HepG2 (cell line): ENCODE results near the gene HCFC1R1. TPM values are rescaled to one million over a fixed set of nuclear protein-coding genes. Genes with fewer than 3 reads are reported as not detected.

Source experiments
- AKAP8 ChIP-seq: sonication (generic); formaldehyde crosslinking; IDR thresholded peaks from 2 replicates; pipeline ENCODE4 v1.5.1; 2020; ENCODE audit warnings: mild to moderate bottlenecking, missing genetic modification reagents
- ARID2 ChIP-seq: sonication (generic); formaldehyde crosslinking; IDR thresholded peaks from 2 replicates; pipeline ENCODE4 v1.8.1; 2022; ENCODE audit warnings: mild to moderate bottlenecking, missing genetic modification reagents, borderline replicate concordance
- DR1 ChIP-seq: sonication (generic); formaldehyde crosslinking; IDR thresholded peaks from 2 replicates; pipeline ENCODE4 v1.8.0; 2021; ENCODE audit warnings: mild to moderate bottlenecking, missing genetic modification reagents, inconsistent platforms
- FOSL2 ChIP-seq: sonication (generic); formaldehyde crosslinking; IDR thresholded peaks from 2 replicates; pipeline ENCODE4 v1.4.0; 2020; ENCODE audit warnings: missing genetic modification reagents
- IRF2 ChIP-seq: IDR thresholded peaks from 2 replicates; pipeline ENCODE4 v1.6.1; 2018; ENCODE audit warnings: missing genetic modification reagents, missing compliant biosample characterization
- MIXL1 ChIP-seq: IDR thresholded peaks from 2 replicates; pipeline ENCODE4 v1.6.1; 2016
- REL ChIP-seq: sonication (generic); formaldehyde crosslinking; conservative IDR thresholded peaks from 2 replicates; pipeline ENCODE4 v1.8.0; 2022; ENCODE audit warnings: mild to moderate bottlenecking, missing genetic modification reagents, moderate library complexity
- ZC3H4 ChIP-seq: sonication (generic); formaldehyde crosslinking; IDR thresholded peaks from 2 replicates; pipeline ENCODE4 v1.4.0; 2020; ENCODE audit warnings: missing genetic modification reagents, borderline replicate concordance
- ZFX ChIP-seq: sonication (generic); formaldehyde crosslinking; IDR thresholded peaks from 2 replicates; pipeline ENCODE4 v1.4.0; 2020; ENCODE audit warnings: mild to moderate bottlenecking, low read depth, missing genetic modification reagents, moderate library complexity
- ZNF121 ChIP-seq: sonication (generic); formaldehyde crosslinking; IDR thresholded peaks from 2 replicates; pipeline ENCODE4 v1.5.0; 2020; ENCODE audit warnings: mild to moderate bottlenecking, missing genetic modification reagents
- ZNF44 ChIP-seq: sonication (generic); formaldehyde crosslinking; IDR thresholded peaks from 2 replicates; pipeline ENCODE4 v1.5.1; 2020; ENCODE audit warnings: mild to moderate bottlenecking, missing genetic modification reagents
- ZSCAN29 ChIP-seq: sonication (generic); formaldehyde crosslinking; conservative IDR thresholded peaks from 2 replicates; pipeline ENCODE4 v1.4.0; 2020; ENCODE audit warnings: mild to moderate bottlenecking, missing genetic modification reagents
- polyA plus RNA-seq, 8 experiments: library from polyadenylated mRNA; depleted of rRNA in 3 of 8; stranded (reverse) in 7 of 8; unstranded in 1 of 8; fragments of >200 nt; fragmentation: Illumina TruSeq in 4 of 8; extraction: Trizol in 4 of 8; gene quantifications; 2 replicates each; pipeline versions ENCODE4 v1.2.1 to v1.2.3, GENCODE V29; 2011 to 2016; ENCODE audit warnings: low read depth in 4 of 8, missing spikeins in 1 of 8, mixed read lengths in 1 of 8; ENCODE audit not compliant: insufficient read depth in 1 of 8
- total RNA-seq, 5 experiments: library from RNA; depleted of rRNA; stranded (reverse); fragments of >200 nt; fragmentation: Illumina TruSeq; extraction: Trizol; gene quantifications; 2 replicates each; pipeline ENCODE4 v1.2.3, GENCODE V29; 2016; ENCODE audit warnings: low read depth in 1 of 5
- TF ChIP-seq, protein P1 (sequence below): sonication (generic); formaldehyde crosslinking; IDR thresholded peaks from 2 replicates; pipeline ENCODE4 v1.9.0; 2022; ENCODE audit warnings: low read depth, missing genetic modification reagents
- TF ChIP-seq, protein P2 (sequence below): sonication (generic); formaldehyde crosslinking; IDR thresholded peaks from 2 replicates; pipeline ENCODE4 v1.5.1; 2020; ENCODE audit warnings: mild to moderate bottlenecking, missing genetic modification reagents, moderate library complexity
- TF ChIP-seq, protein P3 (sequence below): sonication (generic); formaldehyde crosslinking; IDR thresholded peaks from 2 replicates; pipeline ENCODE4 v1.8.1; 2023; ENCODE audit warnings: mild to moderate bottlenecking, moderate library complexity, missing genetic modification reagents
- TF ChIP-seq, protein P4 (sequence below): sonication (generic); formaldehyde crosslinking; IDR thresholded peaks from 2 replicates; pipeline ENCODE4 v1.5.1; 2020; ENCODE audit warnings: mild to moderate bottlenecking, missing genetic modification reagents
- TF ChIP-seq, protein P5 (sequence below): IDR thresholded peaks from 2 replicates; pipeline ENCODE4 v1.6.1; 2016; ENCODE audit warnings: mild to moderate bottlenecking

The HCFC1R1 gene
- total and polyA plus RNA-seq, 2 of the 13 experiments (the other 11 are each of a cell fraction or from before 2014, with no cell fraction given), result 13.8 to 16.1 TPM

DNA sequence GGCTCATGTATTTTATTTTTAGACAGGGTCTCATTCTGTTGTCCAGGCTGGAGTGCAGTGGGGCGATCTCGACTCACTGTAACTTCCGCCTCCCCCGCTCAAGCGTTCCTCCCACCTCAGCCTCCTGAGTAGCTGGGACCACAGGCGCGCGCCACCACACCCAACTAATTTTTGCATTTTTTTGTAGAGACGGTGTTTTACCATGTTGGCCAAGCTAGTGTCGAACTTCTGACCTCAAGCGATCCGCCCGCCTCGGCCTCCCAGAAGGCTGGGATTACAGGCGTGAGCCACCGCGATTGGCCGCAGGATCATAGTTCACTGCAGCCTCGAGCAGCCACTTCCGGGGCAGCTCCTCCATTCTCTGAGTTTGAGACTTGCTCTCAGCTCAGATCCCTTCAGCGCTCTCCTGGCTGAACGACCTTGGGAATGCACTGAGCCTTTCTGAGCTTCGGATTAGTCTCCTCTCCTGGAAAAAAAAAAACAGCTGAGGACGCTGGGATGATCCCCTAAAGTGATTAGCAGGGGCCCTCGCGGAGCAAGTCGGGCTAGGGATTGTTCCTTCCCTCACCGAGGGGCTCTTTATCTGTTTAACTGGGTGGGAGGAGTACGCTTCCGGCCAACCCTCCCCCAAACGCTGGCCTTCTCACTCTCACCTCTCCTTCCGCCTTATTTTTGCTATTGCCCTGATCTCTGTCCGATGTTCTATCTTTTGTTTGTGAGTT lies 42.4 kb downstream of the HCFC1R1 start (continued):
- TF ChIP-seq, protein P1, sequence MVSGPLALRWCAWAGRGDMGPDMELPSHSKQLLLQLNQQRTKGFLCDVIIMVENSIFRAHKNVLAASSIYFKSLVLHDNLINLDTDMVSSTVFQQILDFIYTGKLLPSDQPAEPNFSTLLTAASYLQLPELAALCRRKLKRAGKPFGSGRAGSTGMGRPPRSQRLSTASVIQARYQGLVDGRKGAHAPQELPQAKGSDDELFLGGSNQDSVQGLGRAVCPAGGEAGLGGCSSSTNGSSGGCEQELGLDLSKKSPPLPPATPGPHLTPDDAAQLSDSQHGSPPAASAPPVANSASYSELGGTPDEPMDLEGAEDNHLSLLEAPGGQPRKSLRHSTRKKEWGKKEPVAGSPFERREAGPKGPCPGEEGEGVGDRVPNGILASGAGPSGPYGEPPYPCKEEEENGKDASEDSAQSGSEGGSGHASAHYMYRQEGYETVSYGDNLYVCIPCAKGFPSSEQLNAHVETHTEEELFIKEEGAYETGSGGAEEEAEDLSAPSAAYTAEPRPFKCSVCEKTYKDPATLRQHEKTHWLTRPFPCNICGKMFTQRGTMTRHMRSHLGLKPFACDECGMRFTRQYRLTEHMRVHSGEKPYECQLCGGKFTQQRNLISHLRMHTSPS, result no peak
- no peak for TF ChIP-seq REL
- TF ChIP-seq ARID2 (CRISPR knock-in tag), result no peak
- no peak for TF ChIP-seq ZNF121 (CRISPR knock-in tag)
- TF ChIP-seq DR1 (CRISPR knock-in tag), result no peak
- no peak; the same call in 1 of the 2 replicates for TF ChIP-seq AKAP8 (CRISPR knock-in tag)
- TF ChIP-seq, protein P2, sequence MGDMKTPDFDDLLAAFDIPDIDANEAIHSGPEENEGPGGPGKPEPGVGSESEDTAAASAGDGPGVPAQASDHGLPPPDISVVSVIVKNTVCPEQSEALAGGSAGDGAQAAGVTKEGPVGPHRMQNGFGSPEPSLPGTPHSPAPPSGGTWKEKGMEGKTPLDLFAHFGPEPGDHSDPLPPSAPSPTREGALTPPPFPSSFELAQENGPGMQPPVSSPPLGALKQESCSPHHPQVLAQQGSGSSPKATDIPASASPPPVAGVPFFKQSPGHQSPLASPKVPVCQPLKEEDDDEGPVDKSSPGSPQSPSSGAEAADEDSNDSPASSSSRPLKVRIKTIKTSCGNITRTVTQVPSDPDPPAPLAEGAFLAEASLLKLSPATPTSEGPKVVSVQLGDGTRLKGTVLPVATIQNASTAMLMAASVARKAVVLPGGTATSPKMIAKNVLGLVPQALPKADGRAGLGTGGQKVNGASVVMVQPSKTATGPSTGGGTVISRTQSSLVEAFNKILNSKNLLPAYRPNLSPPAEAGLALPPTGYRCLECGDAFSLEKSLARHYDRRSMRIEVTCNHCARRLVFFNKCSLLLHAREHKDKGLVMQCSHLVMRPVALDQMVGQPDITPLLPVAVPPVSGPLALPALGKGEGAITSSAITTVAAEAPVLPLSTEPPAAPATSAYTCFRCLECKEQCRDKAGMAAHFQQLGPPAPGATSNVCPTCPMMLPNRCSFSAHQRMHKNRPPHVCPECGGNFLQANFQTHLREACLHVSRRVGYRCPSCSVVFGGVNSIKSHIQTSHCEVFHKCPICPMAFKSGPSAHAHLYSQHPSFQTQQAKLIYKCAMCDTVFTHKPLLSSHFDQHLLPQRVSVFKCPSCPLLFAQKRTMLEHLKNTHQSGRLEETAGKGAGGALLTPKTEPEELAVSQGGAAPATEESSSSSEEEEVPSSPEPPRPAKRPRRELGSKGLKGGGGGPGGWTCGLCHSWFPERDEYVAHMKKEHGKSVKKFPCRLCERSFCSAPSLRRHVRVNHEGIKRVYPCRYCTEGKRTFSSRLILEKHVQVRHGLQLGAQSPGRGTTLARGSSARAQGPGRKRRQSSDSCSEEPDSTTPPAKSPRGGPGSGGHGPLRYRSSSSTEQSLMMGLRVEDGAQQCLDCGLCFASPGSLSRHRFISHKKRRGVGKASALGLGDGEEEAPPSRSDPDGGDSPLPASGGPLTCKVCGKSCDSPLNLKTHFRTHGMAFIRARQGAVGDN, result peak; percentile 83
- TF ChIP-seq ZSCAN29 (CRISPR knock-in tag), result 0 out of 2 replicates have a peak, but pooled peaks have one; percentile 46
- TF ChIP-seq MIXL1, result peak; percentile 38; the same call in 1 of the 2 replicates
- 0 out of 2 replicates have a peak, but pooled peaks have one; percentile 4 for TF ChIP-seq FOSL2 (CRISPR knock-in tag)
- TF ChIP-seq ZNF44 (CRISPR knock-in tag), result no peak
- 0 out of 2 replicates have a peak, but pooled peaks have one; percentile 71 for TF ChIP-seq ZC3H4 (CRISPR knock-in tag)
- TF ChIP-seq, protein P3, sequence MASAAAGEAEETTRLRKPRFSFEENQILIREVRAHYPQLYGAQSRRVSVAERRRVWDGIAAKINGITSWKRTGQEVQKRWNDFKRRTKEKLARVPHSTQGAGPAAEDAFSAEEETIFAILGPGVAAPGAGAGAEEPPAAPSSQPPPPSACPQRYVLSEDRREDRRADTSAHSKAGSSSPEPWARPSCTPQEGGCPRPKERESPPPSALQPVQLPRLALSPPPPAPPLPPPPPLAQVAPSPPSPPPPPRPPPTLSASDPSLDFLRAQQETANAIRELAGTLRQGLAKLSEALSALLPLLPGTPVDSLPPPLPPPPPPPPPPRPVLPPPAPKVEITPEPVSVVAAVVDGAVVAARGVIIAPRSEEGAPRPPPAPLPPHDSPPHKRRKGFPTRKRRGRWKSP (CRISPR knock-in tag), result 0 out of 2 replicates have a peak, but pooled peaks have one; percentile 56
- TF ChIP-seq ZFX (CRISPR knock-in tag), result no peak
- TF ChIP-seq, protein P4, sequence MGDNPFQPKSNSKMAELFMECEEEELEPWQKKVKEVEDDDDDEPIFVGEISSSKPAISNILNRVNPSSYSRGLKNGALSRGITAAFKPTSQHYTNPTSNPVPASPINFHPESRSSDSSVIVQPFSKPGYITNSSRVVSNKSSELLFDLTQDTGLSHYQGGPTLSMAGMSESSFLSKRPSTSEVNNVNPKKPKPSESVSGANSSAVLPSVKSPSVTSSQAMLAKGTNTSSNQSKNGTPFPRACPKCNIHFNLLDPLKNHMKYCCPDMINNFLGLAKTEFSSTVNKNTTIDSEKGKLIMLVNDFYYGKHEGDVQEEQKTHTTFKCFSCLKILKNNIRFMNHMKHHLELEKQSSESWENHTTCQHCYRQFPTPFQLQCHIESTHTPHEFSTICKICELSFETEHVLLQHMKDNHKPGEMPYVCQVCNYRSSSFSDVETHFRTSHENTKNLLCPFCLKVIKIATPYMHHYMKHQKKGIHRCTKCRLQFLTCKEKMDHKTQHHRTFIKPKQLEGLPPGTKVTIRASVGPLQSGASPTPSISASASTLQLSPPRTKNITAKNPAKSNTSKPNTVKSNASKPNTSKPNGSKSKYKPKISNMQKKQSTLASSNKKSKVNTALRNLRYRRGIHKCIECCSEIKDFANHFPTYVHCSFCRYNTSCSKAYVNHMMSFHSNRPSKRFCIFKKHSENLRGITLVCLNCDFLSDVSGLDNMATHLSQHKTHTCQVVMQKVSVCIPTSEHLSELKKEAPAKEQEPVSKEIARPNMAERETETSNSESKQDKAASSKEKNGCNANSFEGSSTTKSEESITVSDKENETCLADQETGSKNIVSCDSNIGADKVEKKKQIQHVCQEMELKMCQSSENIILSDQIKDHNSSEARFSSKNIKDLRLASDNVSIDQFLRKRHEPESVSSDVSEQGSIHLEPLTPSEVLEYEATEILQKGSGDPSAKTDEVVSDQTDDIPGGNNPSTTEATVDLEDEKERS (CRISPR knock-in tag), result peak; percentile 94
- peak; percentile 35; the same call in 1 of the 2 replicates for TF ChIP-seq IRF2
- TF ChIP-seq, protein P5, sequence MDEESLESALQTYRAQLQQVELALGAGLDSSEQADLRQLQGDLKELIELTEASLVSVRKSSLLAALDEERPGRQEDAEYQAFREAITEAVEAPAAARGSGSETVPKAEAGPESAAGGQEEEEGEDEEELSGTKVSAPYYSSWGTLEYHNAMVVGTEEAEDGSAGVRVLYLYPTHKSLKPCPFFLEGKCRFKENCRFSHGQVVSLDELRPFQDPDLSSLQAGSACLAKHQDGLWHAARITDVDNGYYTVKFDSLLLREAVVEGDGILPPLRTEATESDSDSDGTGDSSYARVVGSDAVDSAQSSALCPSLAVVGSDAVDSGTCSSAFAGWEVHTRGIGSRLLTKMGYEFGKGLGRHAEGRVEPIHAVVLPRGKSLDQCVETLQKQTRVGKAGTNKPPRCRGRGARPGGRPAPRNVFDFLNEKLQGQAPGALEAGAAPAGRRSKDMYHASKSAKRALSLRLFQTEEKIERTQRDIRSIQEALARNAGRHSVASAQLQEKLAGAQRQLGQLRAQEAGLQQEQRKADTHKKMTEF (CRISPR knock-in tag), result peak; percentile 57; the same call in 1 of the 2 replicates
